GM19397 (cell line): ENCODE data around the gene RHEX.
"Not testable (repeated sequence)": the region's sequence is repeated elsewhere in the genome, so short reads cannot be mapped to it uniquely, and the experiment has no call there.

ENCODE experiments used
- ATAC-seq: cut with Tn5 transposase; IDR thresholded peaks from one replicate; pipeline ENCODE4 v1.9.1; 2021; ENCODE audit warnings: mild to moderate bottlenecking, moderate library complexity; ENCODE audit not compliant: unreplicated experiment

RHEX gene

DNA sequence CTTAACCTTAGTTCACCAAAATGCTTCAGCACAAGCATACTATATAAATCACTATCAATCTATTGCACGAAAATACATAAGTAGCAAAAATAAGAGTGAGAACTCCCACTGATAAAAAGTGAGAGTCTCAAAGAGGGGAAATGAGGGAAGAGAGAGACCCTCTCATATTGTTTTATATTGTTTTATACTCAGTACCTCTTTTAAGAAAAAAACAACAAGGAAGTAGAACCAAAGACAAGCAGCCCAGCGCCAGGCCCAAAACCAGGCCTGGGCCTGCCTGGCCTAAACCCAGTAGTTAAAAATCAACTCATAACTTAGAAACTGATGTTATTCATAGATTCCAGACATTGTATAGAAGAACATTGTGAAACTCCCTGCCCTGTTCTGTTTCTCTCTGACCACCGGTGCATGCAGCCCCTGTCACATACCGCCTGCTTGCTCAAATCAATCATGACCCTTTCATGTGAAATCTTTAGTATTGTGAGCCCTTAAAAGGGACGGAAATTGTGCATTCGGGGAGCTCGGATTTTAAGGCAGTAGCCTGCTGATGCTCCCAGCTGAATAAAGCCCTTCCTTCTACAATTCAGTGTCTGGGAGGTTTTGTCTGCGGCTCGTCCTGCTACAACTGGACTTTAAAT is 5.4 kb downstream of the RHEX start:
- not testable (repeated sequence) for ATAC-seq

DNA sequence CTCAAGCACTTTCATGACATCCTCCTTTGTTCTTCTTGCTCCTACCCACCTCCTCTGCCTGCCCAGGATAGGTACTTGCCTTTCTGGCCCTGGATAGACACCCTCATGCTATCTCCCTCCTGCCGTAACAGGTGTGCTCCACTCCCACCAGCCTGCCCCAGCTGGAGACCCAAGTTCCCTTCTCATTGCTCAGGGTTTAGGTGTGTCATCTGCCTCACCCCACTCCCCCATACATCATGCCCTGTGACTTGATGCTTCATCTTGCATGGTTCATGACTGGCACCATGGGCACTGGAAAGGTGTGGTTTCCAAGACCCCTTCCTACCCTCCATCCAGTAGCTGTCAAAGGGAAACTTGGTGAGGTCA is 5.9 kb downstream of the RHEX start:
- ATAC-seq: no peak

DNA sequence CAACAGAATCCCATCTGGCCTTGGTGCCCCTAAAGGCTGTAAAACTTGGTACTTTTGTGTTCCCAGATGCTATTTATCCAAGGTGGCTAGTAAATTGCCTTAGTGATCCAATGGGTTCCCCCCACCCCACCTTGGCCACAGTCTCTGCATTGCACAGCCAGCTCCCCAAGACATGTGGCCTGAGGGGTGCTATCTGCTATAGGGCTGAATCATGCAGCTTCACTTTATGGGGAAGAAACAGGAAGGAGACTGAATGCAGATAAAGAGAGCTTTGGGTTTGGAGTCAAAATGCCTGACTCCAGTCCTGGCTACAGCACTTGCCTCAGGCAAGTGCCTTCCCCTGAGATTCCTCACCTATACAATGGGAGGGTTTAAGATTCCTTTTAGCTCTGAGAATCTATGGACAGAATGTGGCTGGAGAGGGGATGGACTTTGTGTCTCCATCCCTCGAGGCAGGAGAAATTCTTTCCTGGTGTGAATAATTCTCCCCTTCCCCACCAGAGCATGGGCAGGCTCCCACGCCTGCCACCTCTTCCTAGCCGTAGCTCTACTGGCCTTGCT is 6.5 kb downstream of the RHEX start:
- ATAC-seq: no peak

DNA sequence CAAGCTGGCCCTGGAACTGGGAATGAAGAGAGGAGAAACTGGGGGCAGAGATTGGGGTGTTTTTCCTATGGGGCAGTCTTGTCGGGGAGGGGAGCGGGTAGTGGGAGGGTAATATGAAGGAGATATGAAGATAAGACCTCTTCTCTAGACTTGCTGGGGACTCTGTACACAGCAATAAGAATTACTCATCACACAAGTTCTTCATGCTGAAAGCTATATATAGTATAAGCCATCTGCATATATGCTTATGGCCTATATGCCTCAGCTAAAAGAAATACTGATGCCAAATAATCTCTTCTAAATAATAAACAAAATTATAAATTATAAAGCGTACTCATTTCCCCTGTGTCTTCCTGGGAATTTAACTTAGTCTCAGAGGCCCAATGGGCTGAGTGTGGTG is 7.9 kb downstream of the RHEX start:
- ATAC-seq: no peak

DNA sequence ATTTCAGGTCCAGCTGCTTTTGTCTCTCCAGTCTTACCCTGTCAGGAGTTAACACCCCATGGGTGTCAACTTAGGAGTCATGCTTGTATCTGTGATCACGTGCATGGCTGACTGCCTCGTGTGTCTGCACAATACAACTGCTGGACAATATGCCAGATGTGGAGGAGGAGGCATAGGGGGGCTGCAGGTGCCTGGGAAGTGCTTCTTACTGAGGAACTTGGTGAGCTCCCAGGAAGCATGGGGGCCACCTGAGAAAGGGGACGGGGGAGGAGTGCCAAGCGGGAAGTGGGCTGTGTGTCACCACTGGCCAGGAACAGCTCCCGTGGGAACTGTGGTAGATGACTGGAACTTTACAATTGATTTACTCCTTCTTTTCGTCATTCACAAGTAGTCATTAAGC is 9.5 kb downstream of the RHEX start:
- no peak for ATAC-seq

DNA sequence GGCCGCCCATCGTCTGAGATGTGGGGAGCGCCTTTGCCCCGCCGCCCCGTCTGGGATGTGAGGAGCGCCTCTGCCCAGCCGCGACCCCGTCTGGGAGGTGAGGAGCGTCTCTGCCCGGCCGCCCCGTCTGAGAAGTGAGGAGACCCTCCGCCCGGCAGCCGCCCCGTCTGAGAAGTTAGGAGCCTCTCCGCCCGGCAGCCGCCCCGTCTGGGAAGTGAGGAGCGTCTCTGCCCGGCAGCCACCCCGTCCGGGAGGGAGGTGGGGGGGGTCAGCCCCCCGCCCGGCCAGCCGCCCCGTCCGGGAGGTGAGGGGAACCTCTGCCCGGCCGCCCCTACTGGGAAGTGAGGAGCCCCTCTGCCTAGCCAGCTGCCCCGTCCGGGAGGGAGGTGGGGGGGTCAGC is 11.0 kb downstream of the RHEX start:
- ATAC-seq: not testable (repeated sequence)

DNA sequence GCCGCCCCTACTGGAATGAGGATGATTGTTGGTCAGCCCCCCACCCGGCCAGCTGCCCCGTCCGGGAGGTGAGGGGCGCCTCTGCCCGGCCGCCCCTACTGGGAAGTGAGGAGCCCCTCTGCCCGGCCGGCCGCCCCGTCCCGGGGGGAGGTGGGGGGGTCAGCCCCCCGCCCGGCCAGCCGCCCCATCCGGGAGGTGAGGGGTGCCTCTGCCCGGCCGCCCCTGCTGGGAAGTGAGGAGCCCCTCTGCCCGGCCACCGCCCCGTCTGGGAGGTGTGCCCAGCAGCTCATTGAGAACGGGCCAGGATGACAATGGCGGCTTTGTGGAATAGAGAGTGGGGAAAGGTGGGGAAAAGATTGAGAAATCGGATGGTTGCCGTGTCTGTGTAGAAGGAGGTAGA is 11.5 kb downstream of the RHEX start:
- not testable (repeated sequence) for ATAC-seq

DNA sequence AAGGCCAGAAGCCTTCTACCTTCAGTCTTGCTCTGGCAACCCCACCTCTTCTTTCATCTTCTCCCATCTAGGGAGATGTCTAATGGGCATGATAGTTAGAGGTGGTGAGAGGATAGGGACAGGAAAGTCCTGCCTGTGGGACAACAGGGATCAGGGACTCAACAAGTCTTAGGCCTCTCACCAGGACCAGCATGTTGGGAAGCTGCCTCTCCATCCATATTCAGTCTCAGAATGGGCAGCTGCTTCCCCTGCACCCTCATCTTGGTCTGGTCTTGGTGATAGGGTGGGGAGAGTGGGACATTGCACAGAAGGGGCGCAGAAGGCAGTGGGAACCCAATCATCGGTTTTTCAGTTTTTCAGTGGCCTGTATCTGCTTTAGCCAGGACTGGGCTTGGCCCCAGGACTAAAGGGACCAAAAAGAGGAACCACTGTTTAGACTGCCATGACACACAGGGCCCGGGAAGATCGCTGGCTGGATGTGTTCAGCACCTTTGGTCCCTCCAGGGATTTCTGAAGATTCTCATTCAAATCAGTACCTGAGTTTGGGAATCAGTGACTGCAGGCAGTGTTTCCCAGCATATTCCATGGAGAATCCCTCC is 12.7 kb downstream of the RHEX start:
- no peak for ATAC-seq

DNA sequence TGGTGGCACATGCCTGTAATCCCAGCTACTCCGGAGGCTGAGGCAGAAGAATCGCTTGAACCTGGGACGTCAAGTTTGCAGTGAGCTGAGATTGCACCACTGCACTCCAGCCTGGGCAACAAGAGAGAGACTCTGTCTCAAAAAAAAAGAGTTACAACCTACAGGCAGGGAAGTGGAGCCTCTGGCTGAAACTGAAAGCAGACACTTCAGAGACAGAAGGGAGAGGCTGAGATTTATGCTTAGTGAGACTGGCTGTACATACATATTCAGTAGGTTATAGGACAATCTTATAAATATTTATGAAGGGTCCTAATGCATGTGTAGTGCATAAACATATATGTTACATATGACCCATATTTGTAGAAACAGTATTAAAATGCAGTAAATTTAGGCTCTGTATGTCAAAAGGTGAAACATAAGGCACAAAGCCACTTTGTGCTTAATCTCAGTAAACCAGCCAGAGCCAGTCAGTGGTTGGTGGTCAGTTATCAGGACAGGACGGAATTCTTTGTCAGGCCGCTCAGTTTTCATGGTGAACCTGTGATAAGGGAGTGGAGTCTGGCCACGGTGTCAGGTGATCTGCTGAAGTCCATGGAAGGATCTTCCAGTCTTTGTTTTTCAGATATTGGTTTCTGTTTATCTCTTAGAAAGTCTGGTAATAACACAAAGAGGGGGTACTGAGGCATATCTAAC is 13.7 kb downstream of the RHEX start:
- ATAC-seq: peak; percentile 76

DNA sequence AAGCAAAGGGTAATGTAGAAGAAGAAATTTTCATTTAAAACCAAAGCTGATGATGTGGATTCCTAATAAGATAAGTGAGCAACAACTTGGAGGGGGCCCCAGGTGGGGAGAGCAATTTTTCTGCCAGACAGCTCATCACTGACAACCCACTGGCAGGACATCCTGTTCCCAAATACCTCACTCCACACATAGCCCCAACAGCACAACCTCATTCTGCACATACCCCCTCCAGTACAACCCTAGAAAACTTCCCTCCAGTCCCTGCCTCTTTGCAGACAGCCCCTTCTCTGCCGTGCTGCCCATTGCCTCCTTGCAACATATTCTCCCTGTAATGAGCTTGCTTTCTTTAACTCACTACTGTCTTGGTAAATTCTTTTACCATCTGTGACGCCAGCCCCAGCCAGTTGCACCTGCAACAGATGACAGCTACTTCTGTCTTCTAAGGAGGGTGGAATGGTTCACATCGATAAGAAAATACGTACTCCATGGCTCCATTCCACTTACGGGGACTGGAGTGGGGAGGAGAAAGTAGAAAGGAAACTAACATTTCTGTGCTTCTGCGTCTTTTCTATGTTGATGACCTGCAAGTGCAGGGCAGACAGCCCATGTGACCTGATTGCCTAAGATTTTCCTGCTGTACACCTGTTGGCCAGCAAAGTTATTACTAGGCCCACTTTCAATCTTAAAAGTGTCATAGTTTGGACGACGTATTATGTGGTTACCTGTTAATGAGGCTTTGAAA is 14.7 kb downstream of the RHEX start:
- no peak for ATAC-seq

DNA sequence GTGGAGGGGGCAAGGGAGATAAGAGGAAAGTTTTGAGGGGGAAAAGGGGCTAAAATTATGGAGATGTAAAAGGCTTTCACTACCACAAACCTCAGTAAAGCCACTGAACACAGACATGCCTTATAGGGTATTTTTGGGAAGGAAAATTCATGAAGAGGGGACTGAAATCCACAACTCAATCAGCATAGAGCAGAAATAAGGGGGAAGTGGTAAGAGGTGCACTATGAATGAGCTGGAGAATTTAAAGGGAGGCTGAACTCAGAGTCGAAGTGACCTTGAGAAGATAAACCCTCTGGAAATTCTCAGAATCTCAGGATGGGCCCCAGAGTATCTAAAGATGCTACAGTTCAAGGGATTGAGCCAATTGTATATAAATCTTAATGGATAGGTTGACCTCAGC is 15.3 kb downstream of the RHEX start:
- ATAC-seq: no peak

DNA sequence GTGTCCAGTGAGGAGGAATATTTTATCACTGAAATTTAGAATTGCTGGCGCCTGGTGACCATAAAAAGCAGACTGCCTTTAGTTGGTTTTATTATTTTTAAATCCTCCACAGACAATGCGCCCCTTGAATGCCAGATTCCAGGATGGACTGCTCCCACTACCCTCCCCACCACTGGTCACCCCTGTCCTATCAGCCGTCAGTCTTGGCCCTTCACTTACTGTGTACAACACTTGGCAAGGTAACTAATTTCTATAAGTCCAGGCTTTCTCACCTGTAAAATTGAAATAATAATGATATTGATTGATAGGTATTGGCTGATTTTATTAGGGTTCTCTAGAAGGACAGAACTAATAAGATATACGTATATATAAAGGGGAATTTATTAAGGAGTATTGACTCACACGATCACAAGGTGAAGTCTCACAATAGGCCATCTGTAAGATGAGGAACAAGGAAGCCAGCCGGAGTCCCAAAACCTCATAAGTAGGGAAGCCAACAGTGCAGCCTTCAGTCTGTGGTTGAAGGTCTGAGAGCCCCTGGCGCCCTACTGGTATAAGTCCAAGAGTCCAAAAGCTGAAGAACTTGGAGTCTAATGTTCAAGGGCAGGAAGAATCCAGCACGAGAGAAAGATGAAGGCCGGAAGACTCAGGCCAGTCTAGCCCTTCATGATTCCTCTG is 17.8 kb downstream of the RHEX start:
- ATAC-seq: no peak

DNA sequence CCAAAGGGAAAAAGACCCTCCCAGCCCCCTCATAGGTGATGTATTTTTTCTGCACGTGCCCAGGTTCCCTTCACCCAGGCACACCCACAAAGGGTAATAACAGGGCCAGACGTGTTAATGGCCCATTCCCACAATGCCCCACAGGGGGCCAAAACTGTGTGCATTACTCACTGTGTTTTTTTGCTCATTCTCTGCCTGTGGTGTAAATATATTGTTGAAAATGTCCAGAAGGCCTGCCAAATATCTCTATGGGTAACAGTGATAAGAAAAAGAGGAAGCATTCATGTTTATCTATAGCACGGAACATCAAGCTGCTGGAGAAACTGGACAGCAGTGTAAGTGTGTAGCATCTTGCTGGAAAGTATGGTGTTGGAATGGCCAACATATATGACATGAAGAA is 21.9 kb downstream of the RHEX start:
- ATAC-seq: no peak

DNA sequence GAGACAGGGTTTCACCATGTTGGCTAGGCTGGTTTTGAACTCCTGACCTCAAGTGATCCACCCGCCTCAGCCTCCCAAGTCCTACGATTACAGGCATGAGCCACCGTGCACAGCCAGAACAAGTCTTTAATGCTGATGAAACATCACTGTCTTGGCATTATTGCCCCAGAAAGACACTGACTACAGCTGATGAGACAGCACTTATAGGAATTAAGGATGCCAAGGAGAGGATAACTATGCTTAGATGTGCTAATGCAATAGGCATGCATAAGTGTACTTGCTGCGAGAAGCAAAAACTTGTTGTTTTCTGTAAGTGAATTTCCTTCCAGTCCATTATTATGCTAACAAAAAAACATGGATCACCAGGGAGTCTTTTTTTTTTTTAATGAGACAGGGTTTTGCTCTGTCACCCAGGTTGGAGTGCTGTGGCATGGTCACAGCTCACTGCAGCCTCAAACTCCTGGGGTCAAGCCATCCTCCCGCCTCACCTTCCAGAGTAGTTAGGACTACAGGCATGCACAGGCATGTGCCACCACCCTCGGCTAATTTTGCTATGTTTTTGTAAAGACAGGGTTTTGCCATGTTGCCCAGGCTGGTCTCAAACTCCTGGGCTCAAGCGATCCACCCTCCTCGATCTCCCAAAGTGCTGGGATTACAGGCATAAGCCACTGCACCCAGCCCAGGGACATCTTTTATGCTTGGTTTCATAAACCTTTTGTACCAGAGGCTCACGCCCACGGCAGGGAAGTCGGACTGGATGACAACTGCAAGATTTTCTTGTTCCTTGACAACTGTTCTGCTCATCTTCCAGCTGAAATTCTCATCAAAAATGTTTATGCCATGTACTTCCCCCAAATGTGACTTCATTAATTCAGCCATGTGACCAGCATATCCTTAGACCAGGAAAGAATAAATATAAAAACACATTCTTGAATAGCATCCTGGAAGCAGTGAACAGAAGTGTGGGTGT is 23.1 kb downstream of the RHEX start:
- ATAC-seq: no peak

DNA sequence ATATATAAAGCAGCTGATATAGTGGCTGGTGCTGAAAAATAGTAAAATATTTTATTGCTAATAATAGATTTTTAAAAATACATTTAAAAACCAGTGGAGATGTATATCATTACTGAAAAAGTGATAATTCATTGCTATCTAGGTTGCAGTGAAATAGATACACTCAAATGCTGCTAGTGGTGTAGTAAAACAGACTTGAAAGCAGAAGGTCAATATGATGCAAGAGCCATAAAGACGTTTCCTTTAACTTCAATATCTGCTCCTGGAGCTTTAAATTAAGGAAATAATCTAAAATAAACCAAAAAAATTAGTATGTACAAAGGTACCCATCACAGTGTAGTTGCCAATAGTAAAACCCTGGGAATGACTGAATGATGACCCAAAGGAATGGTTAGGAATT is 26.2 kb downstream of the RHEX start:
- ATAC-seq: no peak

DNA sequence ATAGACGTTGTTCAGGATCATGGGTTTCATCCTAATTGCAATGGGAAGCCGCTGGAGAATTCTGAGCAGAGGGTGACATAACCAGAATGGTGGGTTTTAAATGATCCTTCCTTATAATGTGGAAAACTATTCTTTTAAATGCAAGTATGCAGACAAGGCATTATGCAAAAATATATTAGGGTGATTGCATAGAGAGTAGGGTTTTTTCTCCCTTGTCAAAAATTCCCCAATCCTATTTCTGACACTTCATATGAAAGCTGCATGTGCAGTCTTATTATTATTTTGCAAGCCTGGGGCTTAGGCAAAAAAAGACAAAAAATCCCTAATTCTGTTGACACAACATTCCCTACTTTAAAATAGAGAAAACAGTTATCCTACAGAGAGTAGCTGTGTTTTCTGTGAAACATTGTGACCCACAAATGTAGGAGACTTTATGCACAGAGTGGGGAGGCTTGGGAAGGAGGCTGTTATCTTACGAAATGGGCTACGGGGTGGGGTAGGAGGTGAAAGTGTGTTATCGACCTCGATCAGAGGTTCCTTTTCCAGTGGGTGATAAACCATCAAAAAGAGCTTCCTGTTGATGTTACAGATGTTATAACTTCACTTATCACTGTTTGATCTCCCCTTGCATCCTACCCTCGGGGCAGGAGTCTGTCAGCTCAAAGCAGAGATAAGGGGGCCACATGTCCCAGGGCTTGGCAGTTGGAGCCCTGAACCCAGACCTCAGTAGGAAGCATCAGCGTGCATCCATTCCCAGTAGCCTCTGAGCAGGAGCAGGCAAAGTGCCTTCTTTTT is 27.2 kb downstream of the RHEX start:
- ATAC-seq: no peak

DNA sequence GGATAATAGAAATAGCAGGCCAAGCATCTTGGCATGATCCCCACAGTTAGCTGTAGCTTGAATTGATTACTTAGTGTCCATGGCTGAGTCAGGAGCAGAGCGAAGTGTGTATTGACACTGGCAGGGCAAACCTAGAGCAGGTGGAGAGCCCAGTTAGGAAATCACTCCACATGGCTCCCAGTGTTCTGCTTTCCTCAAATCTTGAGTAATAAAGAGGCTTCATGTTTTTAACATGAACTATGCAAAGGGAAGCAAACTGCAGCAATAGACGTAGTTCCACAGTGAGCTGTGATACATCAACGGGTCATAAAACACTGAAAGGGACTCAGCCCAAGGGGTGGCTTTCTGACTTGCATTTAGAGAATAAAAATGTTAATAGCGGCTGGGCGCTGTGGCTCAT is 28.9 kb downstream of the RHEX start:
- no peak for ATAC-seq

DNA sequence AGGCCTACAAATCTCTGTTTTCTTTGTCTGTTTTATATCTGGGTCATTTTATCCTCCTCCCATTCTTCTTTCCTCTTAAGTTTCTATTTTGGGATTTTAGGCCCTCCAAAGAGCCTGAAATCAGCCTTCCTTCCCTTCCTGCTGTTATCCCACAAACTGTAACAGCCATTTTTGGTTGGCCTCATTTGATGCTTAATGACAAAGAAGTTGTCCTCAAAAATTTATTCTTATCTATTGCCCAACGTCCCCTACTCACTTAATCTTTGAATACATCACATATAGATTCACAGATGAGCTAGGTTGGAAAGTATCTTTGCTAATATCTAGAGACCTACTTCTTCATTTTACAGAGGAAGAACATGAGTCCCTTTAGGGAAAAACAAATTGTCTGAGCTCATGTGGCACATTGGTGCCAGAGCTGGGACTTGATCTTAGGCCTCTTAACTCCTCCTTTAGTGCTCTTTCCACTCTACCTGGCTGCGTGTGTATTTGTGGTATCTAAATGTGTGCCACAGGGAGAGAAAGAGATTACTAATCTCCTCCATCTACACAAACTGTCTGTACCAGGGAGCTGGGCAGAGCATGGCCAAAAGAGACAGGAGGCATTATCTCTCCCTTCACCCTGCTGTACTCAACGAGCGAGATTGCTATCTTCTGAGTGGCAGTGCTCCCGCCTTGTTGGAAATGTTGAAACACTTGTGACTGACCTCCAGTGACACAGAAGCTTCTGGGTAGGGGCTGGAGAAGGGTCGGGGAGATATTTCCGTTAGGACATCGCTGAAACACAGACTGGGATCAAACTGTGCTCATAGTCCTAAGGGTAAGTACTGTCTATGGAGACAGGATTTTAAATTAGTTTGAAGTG is 30.1 kb downstream of the RHEX start:
- ATAC-seq: no peak
